Stomach (tissue), 9 donors: ENCODE measurements around the gene RHOD. TPM values are rescaled to one million over a fixed set of nuclear protein-coding genes. Genes with fewer than 3 reads are reported as not detected.
A peak's percentile ranks its signal among the peaks of the same experiment; 100 is the strongest.

Experiments used
- DNase-seq, 2 donors: peaks; one replicate each; pipeline versions ENCODE4 v3.0.0 to v3.0.0-alpha.2; 2013 to 2019
- H3K27ac ChIP-seq, 5 donors: fragments of 200-600 bp in 4 of 5; sonication (generic) in 4 of 5; one replicate each; pipeline ENCODE4 v1.5.1; 2013 to 2019; ENCODE audit warnings: mild to moderate bottlenecking in 1 of 5, moderate library complexity in 1 of 5
- H3K27me3 ChIP-seq, 3 donors: fragments of 200-600 bp; sonication (generic); one replicate each; pipeline ENCODE4 v1.5.1; 2017 to 2019; ENCODE audit warnings: mixed run types in 1 of 3
- H3K36me3 ChIP-seq, 4 donors: fragments of 200-600 bp; sonication (generic); 1 replicate in 3 of 4; 2 replicates in 1 of 4; pipeline ENCODE4 v1.5.1; 2016 to 2019
- H3K4me1 ChIP-seq, 4 donors: fragments of 200-600 bp; sonication (generic); one replicate each; pipeline ENCODE4 v1.5.1; 2016 to 2019
- H3K4me3 ChIP-seq, 4 donors: fragments of 200-600 bp; sonication (generic) in 3 of 4; one replicate each; pipeline ENCODE4 v1.5.1; 2016 to 2019; ENCODE audit warnings: mild to moderate bottlenecking in 1 of 4
- H3K9me3 ChIP-seq, 4 donors: fragments of 200-600 bp; sonication (generic); one replicate each; pipeline ENCODE4 v1.5.1; 2016 to 2019
- EP300 ChIP-seq: sonication (generic); formaldehyde crosslinking; IDR thresholded peaks from one replicate; pipeline ENCODE4 v1.6.1; 2017; ENCODE audit warnings: antibody characterized with exemption
- POLR2A ChIP-seq, 4 donors: fragments of 450-650 bp; IDR thresholded peaks; one replicate each; pipeline ENCODE4 v1.6.1; 2016; ENCODE audit warnings: antibody characterized with exemption in 4 of 4, control low read depth in 2 of 4, mild to moderate bottlenecking in 1 of 4, moderate library complexity in 1 of 4
- POLR2AphosphoS5 ChIP-seq, 3 donors: sonication (generic); formaldehyde crosslinking; IDR thresholded peaks; one replicate each; pipeline ENCODE4 v1.6.1; 2016; ENCODE audit warnings: antibody characterized with exemption in 3 of 3
- WGBS, 5 donors: extraction: QIAGEN DNeasy Blood & Tissue Kit in 3 of 5; methylation state at CpG; one replicate each; pipeline versions ENCODE4 v1.1.5 to v1.1.7; 2013 to 2018; 5-methylcytosine and 5-hydroxymethylcytosine counted together
- intact Hi-C: fragments of 100-400 bp; cut with DNase I; formaldehyde crosslinking; loops from one replicate; pipeline ENCODE4 v1.15.1; 2023; ENCODE audit warnings: low total_unique reads
- polyA plus RNA-seq, 3 donors: library from polyadenylated mRNA; stranded (reverse); fragments of 200-250 nt; gene quantifications; one replicate each; pipeline ENCODE4 v1.2.3, GENCODE V29; 2013
- total RNA-seq, 5 donors: library from RNA; depleted of rRNA; stranded (reverse); fragments of >200 nt; gene quantifications; one replicate each; pipeline versions ENCODE4 v1.1.0 to v1.2.3, GENCODE V29; 2014 to 2016
- TF ChIP-seq, protein P1 (sequence below), 7 experiments: fragments of 450-650 bp in 4 of 7; fragments of 200-600 bp in 3 of 7; sonication (generic) in 3 of 7; IDR thresholded peaks; one replicate each; pipeline ENCODE4 v1.5.1; 2016 to 2019; ENCODE audit warnings: antibody characterized with exemption in 7 of 7, control low read depth in 2 of 7, mild to moderate bottlenecking in 1 of 7
- donor health status: healthy with polysubstance abuse.
- donor health status: Bipolar disorder and iron deficiency.
- donor health status: healthy.

Gene RHOD
- total and polyA plus RNA-seq, 8 donors: 1.2 to 46.8 (median 36.4) TPM

DNA sequence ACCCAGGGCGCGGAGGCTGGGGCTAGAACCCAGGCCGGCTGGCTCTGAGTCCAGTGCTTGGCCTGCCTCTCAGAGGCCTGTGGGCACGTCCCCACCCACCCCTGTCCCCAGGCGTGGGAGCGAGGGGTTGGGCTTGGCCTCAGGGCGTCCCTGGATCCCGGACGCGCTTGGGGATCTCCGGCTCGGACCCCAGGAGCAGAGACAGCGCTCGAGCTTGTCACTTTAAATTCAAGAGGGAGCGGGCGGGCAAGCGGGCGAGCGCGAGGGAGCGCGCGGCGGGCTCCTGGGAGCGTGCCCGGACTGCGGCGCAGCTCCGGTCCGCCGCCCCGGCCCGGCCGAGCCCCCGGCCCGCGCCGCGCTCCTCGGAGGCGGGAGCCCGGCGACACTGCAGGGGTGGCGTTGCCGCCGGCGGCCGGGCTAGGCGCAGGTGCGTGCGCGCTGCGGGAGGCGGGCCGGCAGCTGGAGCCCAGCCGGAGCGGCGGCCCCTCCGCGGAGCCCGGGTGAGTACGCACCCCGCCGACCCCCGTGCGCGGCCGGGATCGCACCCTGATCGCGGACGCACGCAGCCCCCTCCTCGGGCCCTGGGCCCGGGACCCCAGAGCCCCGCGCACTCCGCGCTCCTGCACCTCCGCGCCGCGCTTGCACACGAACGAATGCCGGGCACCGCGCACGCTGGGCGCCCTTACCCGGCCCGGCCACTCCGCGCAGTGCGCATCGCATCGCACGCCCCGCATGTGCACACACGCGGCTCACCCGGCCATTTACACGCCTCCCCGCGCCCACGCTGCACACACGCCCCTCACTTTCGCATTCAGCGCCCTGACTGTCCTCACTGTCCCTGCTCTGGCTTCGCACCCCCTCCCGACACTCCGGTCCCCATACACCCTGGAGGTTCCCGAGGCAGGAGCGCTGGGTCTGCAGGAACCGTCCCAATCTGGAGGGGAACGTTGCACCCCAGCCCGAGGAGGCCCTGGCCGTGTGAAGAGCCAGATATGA is 33.4 kb upstream of the RHOD start, which contains the start of gene SYT12:
SYT12 (plus strand) TSS at position 174 of the 996 bp plus-strand sequence. CDS start 7,011 bp downstream, outside the sequence.
- no peaks in the 10 kb centered on the region for H3K36me3 ChIP-seq
- H3K27ac ChIP-seq: no peak within 1 kb of the TSS
- no peak for TF ChIP-seq EP300
- no peak for TF ChIP-seq POLR2A (IDR thresholded peaks at IDR 0.05)
- TF ChIP-seq, protein P1, sequence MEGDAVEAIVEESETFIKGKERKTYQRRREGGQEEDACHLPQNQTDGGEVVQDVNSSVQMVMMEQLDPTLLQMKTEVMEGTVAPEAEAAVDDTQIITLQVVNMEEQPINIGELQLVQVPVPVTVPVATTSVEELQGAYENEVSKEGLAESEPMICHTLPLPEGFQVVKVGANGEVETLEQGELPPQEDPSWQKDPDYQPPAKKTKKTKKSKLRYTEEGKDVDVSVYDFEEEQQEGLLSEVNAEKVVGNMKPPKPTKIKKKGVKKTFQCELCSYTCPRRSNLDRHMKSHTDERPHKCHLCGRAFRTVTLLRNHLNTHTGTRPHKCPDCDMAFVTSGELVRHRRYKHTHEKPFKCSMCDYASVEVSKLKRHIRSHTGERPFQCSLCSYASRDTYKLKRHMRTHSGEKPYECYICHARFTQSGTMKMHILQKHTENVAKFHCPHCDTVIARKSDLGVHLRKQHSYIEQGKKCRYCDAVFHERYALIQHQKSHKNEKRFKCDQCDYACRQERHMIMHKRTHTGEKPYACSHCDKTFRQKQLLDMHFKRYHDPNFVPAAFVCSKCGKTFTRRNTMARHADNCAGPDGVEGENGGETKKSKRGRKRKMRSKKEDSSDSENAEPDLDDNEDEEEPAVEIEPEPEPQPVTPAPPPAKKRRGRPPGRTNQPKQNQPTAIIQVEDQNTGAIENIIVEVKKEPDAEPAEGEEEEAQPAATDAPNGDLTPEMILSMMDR (IDR thresholded peaks at IDR 0.05): no peak
- no peak for TF ChIP-seq POLR2AphosphoS5 (IDR thresholded peaks at IDR 0.05)
- H3K4me1 ChIP-seq: peaks cover 19 to 32% (median 22%) of the 10 kb centered on the region in 4 donors
- intact Hi-C loops: no loop called here
- peaks cover 0 to 39% (median 25%) of the 10 kb centered on the region in 3 donors for H3K27me3 ChIP-seq
- 1 to 3% (median 2%) methylated on average over 23 to 118 of the region's 118 CpGs for WGBS, 5 donors
- peak within 1 kb of the TSS; percentile 49 to 61 (median 52) for H3K4me3 ChIP-seq
- H3K9me3 ChIP-seq: no peaks in the 10 kb centered on the region
- DNase-seq: peak in 1 of 2 donors; percentile 46

DNA sequence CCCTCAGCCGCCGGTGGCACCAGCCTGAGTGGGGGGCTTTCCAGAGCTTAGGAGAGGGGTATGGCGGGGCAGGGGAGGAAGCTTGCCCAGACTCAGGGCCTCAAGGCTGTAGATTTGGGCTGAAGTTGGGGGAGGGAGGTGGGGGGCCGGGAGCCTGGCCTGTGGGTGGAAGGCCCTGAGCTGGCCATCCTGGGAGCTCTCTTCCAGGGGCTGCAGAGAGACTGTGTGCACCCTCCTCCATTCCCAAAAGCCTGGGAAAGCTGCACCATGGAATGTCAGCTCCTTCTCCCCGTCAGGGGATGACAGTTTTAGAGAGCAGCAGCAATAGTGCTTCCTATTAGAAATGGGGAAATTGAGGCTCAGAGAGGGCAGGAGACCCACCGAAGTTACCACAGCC is 32.7 kb upstream of the RHOD start:
- no peak overlapping the region for H3K27ac ChIP-seq
- intact Hi-C loops: no loop called here
- peak overlapping the region; percentile 49 to 61 (median 52) for H3K4me3 ChIP-seq
- 46 to 53% (median 50%) methylated on average over 5 to 6 of the region's 6 CpGs for WGBS, 5 donors
- H3K4me1 ChIP-seq: peaks cover 19 to 32% (median 22%) of the 10 kb centered on the region in 4 donors
- TF ChIP-seq POLR2AphosphoS5 (IDR thresholded peaks at IDR 0.05) (no peak), POLR2A (IDR thresholded peaks at IDR 0.05) (no peak), EP300 (no peak)
- TF ChIP-seq, protein P1 (IDR thresholded peaks at IDR 0.05): no peak
- no peaks in the 10 kb centered on the region for H3K36me3 ChIP-seq
- DNase-seq: no peak
- H3K27me3 ChIP-seq: peaks cover 0 to 39% (median 25%) of the 10 kb centered on the region in 3 donors
- no peaks in the 10 kb centered on the region for H3K9me3 ChIP-seq

DNA sequence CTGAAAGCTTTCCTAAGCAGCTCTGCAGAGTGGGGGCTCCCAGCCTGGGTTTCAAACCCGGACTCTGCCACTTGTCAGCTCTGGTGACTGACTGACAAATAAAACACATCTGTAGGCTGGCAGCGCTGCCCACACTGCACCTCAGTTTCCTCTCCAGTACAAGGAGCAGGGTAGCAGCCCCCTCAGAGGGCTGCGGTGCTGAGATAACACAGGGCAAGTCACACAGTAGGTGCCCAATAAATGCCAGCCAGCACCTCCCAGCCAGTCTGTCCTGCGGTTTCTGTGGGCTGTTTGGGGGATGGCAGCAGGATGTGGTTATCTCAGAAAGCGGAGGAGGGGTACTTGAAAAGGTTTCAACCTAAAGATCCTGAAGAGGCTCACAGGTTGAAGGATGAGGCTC is 32.2 kb upstream of the RHOD start:
- no peaks in the 10 kb centered on the region for H3K9me3 ChIP-seq
- no peak for DNase-seq
- no peak overlapping the region for H3K4me3 ChIP-seq
- 53 to 82% (median 70%) methylated on average over 5 of the region's 5 CpGs for WGBS, 5 donors
- H3K36me3 ChIP-seq: no peaks in the 10 kb centered on the region
- H3K27ac ChIP-seq: no peak overlapping the region
- H3K27me3 ChIP-seq: peaks cover 0 to 39% (median 25%) of the 10 kb centered on the region in 3 donors
- intact Hi-C loops: no loop called here
- H3K4me1 ChIP-seq: peaks cover 19 to 32% (median 22%) of the 10 kb centered on the region in 4 donors
- TF ChIP-seq POLR2AphosphoS5 (IDR thresholded peaks at IDR 0.05) (no peak), POLR2A (IDR thresholded peaks at IDR 0.05) (no peak), EP300 (no peak)
- TF ChIP-seq, protein P1 (IDR thresholded peaks at IDR 0.05): no peak

DNA sequence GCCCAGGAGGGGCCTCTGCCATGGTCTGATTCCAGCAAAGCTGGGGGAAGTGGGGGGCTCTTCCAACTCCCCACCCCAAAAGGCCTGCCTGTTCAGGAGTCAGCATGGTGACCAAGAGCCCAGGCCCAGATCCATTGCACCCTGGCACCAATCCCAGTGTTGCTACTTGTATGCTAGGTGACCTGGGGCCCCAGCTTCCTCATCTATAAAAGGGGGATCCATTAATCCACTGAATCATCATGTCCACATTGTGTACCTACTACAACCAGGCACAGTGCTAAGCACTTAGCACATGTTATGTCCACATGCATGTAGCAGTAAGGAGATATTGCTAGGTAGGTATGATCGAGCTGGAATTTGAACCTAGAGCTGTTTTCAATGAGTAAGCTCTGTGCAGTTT is 31.7 kb upstream of the RHOD start:
- WGBS, 5 donors: 71 to 100% (median 83%) methylated on average over 1 of the region's 1 CpG
- no peak for DNase-seq
- H3K27me3 ChIP-seq: peaks cover 0 to 39% (median 25%) of the 10 kb centered on the region in 3 donors
- H3K27ac ChIP-seq: no peak overlapping the region
- no peak overlapping the region for H3K4me3 ChIP-seq
- H3K9me3 ChIP-seq: no peaks in the 10 kb centered on the region
- TF ChIP-seq EP300 (no peak), POLR2AphosphoS5 (IDR thresholded peaks at IDR 0.05) (no peak), POLR2A (IDR thresholded peaks at IDR 0.05) (no peak)
- TF ChIP-seq, protein P1 (IDR thresholded peaks at IDR 0.05): no peak
- intact Hi-C loops: no loop called here
- no peaks in the 10 kb centered on the region for H3K36me3 ChIP-seq
- peaks cover 19 to 32% (median 22%) of the 10 kb centered on the region in 4 donors for H3K4me1 ChIP-seq
